ENCODE measurements around the gene LYAR.

Gene LYAR

DNA sequence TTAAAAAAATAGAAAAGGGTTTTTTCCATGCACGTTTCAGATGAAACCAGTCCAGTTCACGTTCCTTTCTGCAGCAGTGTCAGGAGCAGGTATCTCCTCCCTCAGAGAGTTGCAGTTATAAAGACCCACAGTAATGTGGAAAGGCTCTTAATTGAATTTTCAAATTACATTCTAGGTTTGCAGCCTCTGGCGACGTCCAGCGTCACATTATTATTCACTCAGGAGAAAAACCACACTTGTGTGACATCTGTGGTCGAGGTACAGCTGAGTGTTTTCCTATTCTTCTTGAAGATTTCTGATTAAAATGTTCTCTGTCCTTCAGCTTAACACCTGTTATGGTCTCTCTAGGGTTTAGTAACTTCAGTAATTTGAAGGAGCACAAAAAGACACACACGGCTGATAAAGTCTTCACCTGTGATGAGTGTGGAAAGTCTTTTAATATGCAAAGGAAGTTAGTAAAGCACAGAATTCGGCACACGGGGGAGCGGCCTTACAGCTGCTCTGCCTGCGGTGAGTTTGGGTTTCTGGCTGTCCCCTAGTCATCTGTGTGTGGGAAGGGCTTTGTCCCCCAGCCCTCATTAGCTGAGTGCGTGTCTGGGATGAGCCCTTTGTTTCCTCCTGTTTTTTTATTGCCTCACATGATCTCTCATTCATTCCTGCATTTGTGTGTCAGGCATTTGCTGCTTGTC is 25.7 kb upstream of the LYAR start (continued):
- TF ChIP-seq ZNF621 (tag by site-specific recombination; IDR thresholded peaks at IDR 0.05), result no peak
- TF ChIP-seq, protein P1, sequence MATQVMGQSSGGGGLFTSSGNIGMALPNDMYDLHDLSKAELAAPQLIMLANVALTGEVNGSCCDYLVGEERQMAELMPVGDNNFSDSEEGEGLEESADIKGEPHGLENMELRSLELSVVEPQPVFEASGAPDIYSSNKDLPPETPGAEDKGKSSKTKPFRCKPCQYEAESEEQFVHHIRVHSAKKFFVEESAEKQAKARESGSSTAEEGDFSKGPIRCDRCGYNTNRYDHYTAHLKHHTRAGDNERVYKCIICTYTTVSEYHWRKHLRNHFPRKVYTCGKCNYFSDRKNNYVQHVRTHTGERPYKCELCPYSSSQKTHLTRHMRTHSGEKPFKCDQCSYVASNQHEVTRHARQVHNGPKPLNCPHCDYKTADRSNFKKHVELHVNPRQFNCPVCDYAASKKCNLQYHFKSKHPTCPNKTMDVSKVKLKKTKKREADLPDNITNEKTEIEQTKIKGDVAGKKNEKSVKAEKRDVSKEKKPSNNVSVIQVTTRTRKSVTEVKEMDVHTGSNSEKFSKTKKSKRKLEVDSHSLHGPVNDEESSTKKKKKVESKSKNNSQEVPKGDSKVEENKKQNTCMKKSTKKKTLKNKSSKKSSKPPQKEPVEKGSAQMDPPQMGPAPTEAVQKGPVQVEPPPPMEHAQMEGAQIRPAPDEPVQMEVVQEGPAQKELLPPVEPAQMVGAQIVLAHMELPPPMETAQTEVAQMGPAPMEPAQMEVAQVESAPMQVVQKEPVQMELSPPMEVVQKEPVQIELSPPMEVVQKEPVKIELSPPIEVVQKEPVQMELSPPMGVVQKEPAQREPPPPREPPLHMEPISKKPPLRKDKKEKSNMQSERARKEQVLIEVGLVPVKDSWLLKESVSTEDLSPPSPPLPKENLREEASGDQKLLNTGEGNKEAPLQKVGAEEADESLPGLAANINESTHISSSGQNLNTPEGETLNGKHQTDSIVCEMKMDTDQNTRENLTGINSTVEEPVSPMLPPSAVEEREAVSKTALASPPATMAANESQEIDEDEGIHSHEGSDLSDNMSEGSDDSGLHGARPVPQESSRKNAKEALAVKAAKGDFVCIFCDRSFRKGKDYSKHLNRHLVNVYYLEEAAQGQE (tag by site-specific recombination; IDR thresholded peaks at IDR 0.05), result no peak
- TF ChIP-seq ZNF366 (tag by site-specific recombination; conservative IDR thresholded peaks at IDR 0.05), result no peak
- no peak for TF ChIP-seq ZNF558 (tag by site-specific recombination; IDR thresholded peaks at IDR 0.05)
- no peak for TF ChIP-seq ZNF610 (tag by site-specific recombination; IDR thresholded peaks at IDR 0.05; ENCODE audit: borderline replicate concordance)
- TF ChIP-seq, protein P2, sequence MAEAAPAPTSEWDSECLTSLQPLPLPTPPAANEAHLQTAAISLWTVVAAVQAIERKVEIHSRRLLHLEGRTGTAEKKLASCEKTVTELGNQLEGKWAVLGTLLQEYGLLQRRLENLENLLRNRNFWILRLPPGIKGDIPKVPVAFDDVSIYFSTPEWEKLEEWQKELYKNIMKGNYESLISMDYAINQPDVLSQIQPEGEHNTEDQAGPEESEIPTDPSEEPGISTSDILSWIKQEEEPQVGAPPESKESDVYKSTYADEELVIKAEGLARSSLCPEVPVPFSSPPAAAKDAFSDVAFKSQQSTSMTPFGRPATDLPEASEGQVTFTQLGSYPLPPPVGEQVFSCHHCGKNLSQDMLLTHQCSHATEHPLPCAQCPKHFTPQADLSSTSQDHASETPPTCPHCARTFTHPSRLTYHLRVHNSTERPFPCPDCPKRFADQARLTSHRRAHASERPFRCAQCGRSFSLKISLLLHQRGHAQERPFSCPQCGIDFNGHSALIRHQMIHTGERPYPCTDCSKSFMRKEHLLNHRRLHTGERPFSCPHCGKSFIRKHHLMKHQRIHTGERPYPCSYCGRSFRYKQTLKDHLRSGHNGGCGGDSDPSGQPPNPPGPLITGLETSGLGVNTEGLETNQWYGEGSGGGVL (tag by site-specific recombination; IDR thresholded peaks at IDR 0.05), result no peak
- TF ChIP-seq ZNF677 (tag by site-specific recombination; IDR thresholded peaks at IDR 0.05), result no peak
- no peak for TF ChIP-seq ZBTB17 (tag by site-specific recombination; IDR thresholded peaks at IDR 0.05)
- TF ChIP-seq GLI4 (tag by site-specific recombination; IDR thresholded peaks at IDR 0.05), result no peak
- no peak for TF ChIP-seq ZNF174 (tag by site-specific recombination; IDR thresholded peaks at IDR 0.05)

DNA sequence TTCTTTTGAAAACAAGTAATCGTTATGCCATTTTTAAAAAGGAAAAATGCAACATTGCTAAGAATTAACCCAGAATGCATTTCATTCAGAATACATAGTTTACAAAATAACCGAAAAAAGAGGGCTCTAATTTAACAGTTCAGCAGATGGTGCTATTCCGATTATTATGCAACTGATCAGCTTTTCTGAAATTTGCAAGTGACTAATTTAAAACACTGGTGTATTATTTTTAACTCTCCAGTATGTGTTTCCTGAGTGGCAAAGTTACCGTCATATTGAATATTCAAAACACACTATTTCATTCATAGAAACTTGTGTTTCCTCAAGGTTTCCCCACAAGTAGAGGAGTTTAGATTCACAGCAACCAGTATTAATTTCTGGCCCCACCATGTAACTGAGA is 21.2 kb upstream of the LYAR start:
- CTCF ChIA-PET, result no interaction called here

More for the DNA sequence above, 21.2 kb upstream of the LYAR start:
- Histone ChIP-seq H3K4me1 (ENCODE audit: control insufficient read depth, insufficient read depth, low read length) (no peaks in the 10 kb centered on the region), H3K4me3 (ENCODE audit: low read depth, low read length) (no peak overlapping the region), H3K27ac (ENCODE audit: extremely low read depth, low read depth, low read length) (no peak overlapping the region), H3K36me3 (ENCODE audit: control insufficient read depth in 2 of 2, insufficient read depth in 1 of 2, low read length in 2 of 2) (peaks cover 0 to 49% of the 10 kb centered on the region in 2 experiments; a peak in 1 of 3 replicates), H3K9me3 (ENCODE audit: control insufficient read depth, insufficient read depth, low read depth, low read length) (no peaks in the 10 kb centered on the region)
- POLR2A ChIA-PET, result no interaction called here
- TF ChIP-seq, protein P3, sequence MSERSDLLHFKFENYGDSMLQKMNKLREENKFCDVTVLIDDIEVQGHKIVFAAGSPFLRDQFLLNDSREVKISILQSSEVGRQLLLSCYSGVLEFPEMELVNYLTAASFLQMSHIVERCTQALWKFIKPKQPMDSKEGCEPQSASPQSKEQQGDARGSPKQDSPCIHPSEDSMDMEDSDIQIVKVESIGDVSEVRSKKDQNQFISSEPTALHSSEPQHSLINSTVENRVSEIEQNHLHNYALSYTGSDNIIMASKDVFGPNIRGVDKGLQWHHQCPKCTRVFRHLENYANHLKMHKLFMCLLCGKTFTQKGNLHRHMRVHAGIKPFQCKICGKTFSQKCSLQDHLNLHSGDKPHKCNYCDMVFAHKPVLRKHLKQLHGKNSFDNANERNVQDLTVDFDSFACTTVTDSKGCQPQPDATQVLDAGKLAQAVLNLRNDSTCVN (tag by site-specific recombination; optimal IDR thresholded peaks at IDR 0.05), result no peak
- TF ChIP-seq ZNF132 (tag by site-specific recombination; IDR thresholded peaks at IDR 0.05; ENCODE audit: borderline replicate concordance) (no peak), SALL2 (tag by site-specific recombination; IDR thresholded peaks at IDR 0.05; ENCODE audit: borderline replicate concordance) (no peak), ZBTB8A (tag by site-specific recombination; IDR thresholded peaks at IDR 0.05) (no peak)
- TF ChIP-seq, protein P4, sequence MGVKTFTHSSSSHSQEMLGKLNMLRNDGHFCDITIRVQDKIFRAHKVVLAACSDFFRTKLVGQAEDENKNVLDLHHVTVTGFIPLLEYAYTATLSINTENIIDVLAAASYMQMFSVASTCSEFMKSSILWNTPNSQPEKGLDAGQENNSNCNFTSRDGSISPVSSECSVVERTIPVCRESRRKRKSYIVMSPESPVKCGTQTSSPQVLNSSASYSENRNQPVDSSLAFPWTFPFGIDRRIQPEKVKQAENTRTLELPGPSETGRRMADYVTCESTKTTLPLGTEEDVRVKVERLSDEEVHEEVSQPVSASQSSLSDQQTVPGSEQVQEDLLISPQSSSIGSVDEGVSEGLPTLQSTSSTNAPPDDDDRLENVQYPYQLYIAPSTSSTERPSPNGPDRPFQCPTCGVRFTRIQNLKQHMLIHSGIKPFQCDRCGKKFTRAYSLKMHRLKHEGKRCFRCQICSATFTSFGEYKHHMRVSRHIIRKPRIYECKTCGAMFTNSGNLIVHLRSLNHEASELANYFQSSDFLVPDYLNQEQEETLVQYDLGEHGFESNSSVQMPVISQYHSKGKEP (tag by site-specific recombination; IDR thresholded peaks at IDR 0.05), result no peak

Measured in HEK293 (cell line).